Psoas muscle (tissue), 8 donors: Measurements from ENCODE around the gene CLEC18C. TPM values are rescaled to one million over a fixed set of nuclear protein-coding genes. Genes with fewer than 3 reads are reported as not detected.

Experiments
- ATAC-seq, 4 donors: fragments of 200-7000 bp; cut with Tn5 transposase; one replicate each; pipeline ENCODE4 v1.9.1; 2020; ENCODE audit warnings: moderate library complexity in 3 of 4, mild to moderate bottlenecking in 2 of 4
- DNase-seq, 2 donors: peaks; one replicate each; pipeline ENCODE4 v3.0.0-alpha.2; 2020
- H3K27ac ChIP-seq: fragments of 200-600 bp; one replicate; pipeline ENCODE4 v1.8.0; 2022
- H3K27me3 ChIP-seq, 3 donors: fragments of 200-600 bp in 1 of 3; one replicate each; pipeline versions ENCODE4 v1.6.1 to v1.8.0; 2013 to 2022; ENCODE audit warnings: low read length in 2 of 3, mild to moderate bottlenecking in 2 of 3, moderate library complexity in 1 of 3; ENCODE audit not compliant: insufficient read depth in 3 of 3
- H3K36me3 ChIP-seq, 2 donors: fragments of 200-600 bp in 1 of 2; one replicate each; pipeline versions ENCODE4 v1.6.1 to v1.8.0; 2013 to 2022; ENCODE audit warnings: low read depth in 1 of 2, mild to moderate bottlenecking in 1 of 2, moderate library complexity in 1 of 2; ENCODE audit not compliant: insufficient read depth in 1 of 2
- H3K4me1 ChIP-seq: fragments of 200-600 bp; one replicate; pipeline ENCODE4 v1.8.0; 2022
- H3K4me3 ChIP-seq: fragments of 200-600 bp; one replicate; pipeline ENCODE4 v1.8.0; 2022; ENCODE audit warnings: mild to moderate bottlenecking
- H3K9me3 ChIP-seq: fragments of 200-600 bp; one replicate; pipeline ENCODE4 v1.8.0; 2022
- CTCF ChIP-seq: fragments of 200-600 bp; IDR thresholded peaks from one replicate; pipeline ENCODE4 v1.8.0; 2022; ENCODE audit warnings: antibody characterized with exemption
- WGBS, 3 donors: extraction: QIAGEN DNeasy Blood & Tissue Kit; methylation state at CpG; one replicate each; pipeline versions ENCODE4 v1.1.6 to v1.1.7; 2013; 5-methylcytosine and 5-hydroxymethylcytosine counted together
- intact Hi-C, 2 donors: fragments of 100-400 bp; cut with DNase I; formaldehyde crosslinking; loops; one replicate each; pipeline versions ENCODE4 v1.11.0 to v1.14.2; 2022
- polyA plus RNA-seq, 3 donors: library from polyadenylated mRNA; stranded (reverse); fragments of 200-250 nt; gene quantifications; one replicate each; pipeline ENCODE4 v1.2.3, GENCODE V29; 2013
- total RNA-seq, 4 donors: library from RNA; stranded (reverse); fragmentation: NEBNext Ultra II Directional in 2 of 4; extraction: Animal tissue kit (Norgen Biotek cat#: 25700) in 2 of 4; gene quantifications; one replicate each; pipeline versions ENCODE4 v1.2.1 to v1.2.4, GENCODE V29; 2021 to 2023
- donor health status: healthy with polysubstance abuse.
- donor health status: DM: no; HTN: no; CAD: no; lungs with moderate emphysema.
- donor health status: Bipolar disorder and iron deficiency.
- donor health status: healthy.
- donor health status: DM: yes; HTN: yes; CAD: no.
- donor health status: DM: no; HTN: no; CAD: no.
- donor health status: DM: no; HTN: no; CAD: no.
- donor health status: DM: yes; HTN: yes; CAD: no.

The CLEC18C gene
- total and polyA plus RNA-seq, 7 donors: 0.10 to 0.43 TPM; not detected in 5

GRCh38 chr16:70156207-70156978 is 17.2 kb upstream of the CLEC18C start:
- no peaks in the 10 kb centered on the region for H3K9me3 ChIP-seq
- H3K36me3 ChIP-seq: peaks cover 34 to 100% of the 10 kb centered on the region in 2 donors
- DNase-seq: no peak
- no peaks in the 10 kb centered on the region for H3K27me3 ChIP-seq
- no peak for TF ChIP-seq CTCF
- no peak overlapping the region for H3K4me3 ChIP-seq
- no peak overlapping the region for H3K27ac ChIP-seq
- WGBS, 3 donors: 92 to 94% (median 93%) methylated on average over 29 of the region's 29 CpGs
- H3K4me1 ChIP-seq: peaks cover 9% of the 10 kb centered on the region
- intact Hi-C loops: loop anchor here in 1 of 2 donors (10.0 kb wide), 1 partner anchor 108 kb away; no protein-coding TSS in a partner anchor
- ATAC-seq: no peak

GRCh38 chr16:70157105-70157476 is 16.5 kb upstream of the CLEC18C start:
- H3K36me3 ChIP-seq: peaks cover 32 to 100% of the 10 kb centered on the region in 2 donors
- TF ChIP-seq CTCF: no peak
- H3K27ac ChIP-seq: no peak overlapping the region
- no peaks in the 10 kb centered on the region for H3K9me3 ChIP-seq
- no peaks in the 10 kb centered on the region for H3K27me3 ChIP-seq
- DNase-seq (no peak), ATAC-seq (no peak)
- WGBS, 3 donors: 57 to 66% (median 61%) methylated on average over 11 of the region's 11 CpGs
- H3K4me1 ChIP-seq: peaks cover 9% of the 10 kb centered on the region
- H3K4me3 ChIP-seq: no peak overlapping the region
- intact Hi-C loops: loop anchor here in 1 of 2 donors (10.0 kb wide), 1 partner anchor 108 kb away; no protein-coding TSS in a partner anchor

GRCh38 chr16:70157477-70158260 is 15.9 kb upstream of the CLEC18C start:
- Histone ChIP-seq H3K27ac (no peak overlapping the region), H3K27me3 (no peaks in the 10 kb centered on the region), H3K9me3 (no peaks in the 10 kb centered on the region), H3K4me1 (peaks cover 9% of the 10 kb centered on the region), H3K36me3 (peaks cover 32 to 100% of the 10 kb centered on the region in 2 donors), H3K4me3 (no peak overlapping the region)
- intact Hi-C loops: loop anchor here in 1 of 2 donors (10.0 kb wide), 1 partner anchor 107 kb away; no protein-coding TSS in a partner anchor
- DNase-seq (no peak), ATAC-seq (no peak)
- WGBS, 3 donors: 89 to 93% (median 89%) methylated on average over 8 of the region's 8 CpGs
- TF ChIP-seq CTCF: no peak

GRCh38 chr16:70158261-70158939 is 15.2 kb upstream of the CLEC18C start:
- Histone ChIP-seq H3K9me3 (no peaks in the 10 kb centered on the region), H3K27me3 (no peaks in the 10 kb centered on the region), H3K27ac (no peak overlapping the region), H3K4me1 (peaks cover 2% of the 10 kb centered on the region), H3K4me3 (no peak overlapping the region), H3K36me3 (peaks cover 27 to 96% of the 10 kb centered on the region in 2 donors)
- intact Hi-C loops: loop anchor here in 1 of 2 donors (10.0 kb wide), 1 partner anchor 106 kb away; no protein-coding TSS in a partner anchor
- ATAC-seq (no peak), DNase-seq (no peak)
- 74 to 80% (median 74%) methylated on average over 7 of the region's 7 CpGs for WGBS, 3 donors
- no peak for TF ChIP-seq CTCF
